HG02852 (cell line): ENCODE results near the gene HPDL.
"Not testable (repeated sequence)": the region's sequence is repeated elsewhere in the genome, so short reads cannot be mapped to it uniquely, and the experiment has no call there.

Experiments used
- ATAC-seq: cut with Tn5 transposase; IDR thresholded peaks from one replicate; pipeline ENCODE4 v1.9.1; 2021; ENCODE audit warnings: mild to moderate bottlenecking, moderate library complexity; ENCODE audit not compliant: unreplicated experiment

Gene HPDL

GRCh38 chr1:45326627-45327623, at the start of gene HPDL:
TSS of gene HPDL (plus strand) at chr1:45326895. CDS start at chr1:45327149, 254 bp downstream.
- ATAC-seq, result no peak

- no peak for ATAC-seq
These were observed 44.3 kb upstream of the HPDL start for GRCh38 chr1:45282351-45282750.

- ATAC-seq, result not testable (repeated sequence)
These were observed 41.8 kb upstream of the HPDL start for GRCh38 chr1:45284858-45285257.

GRCh38 chr1:45286521-45286920, 40.2 kb upstream of the HPDL start:
- ATAC-seq, result not testable (repeated sequence)

- not testable (repeated sequence) for ATAC-seq
These were observed 35.7 kb upstream of the HPDL start for GRCh38 chr1:45291002-45291401.

- ATAC-seq, result no peak
These were observed 35.0 kb upstream of the HPDL start for GRCh38 chr1:45291716-45292115.

GRCh38 chr1:45297666-45298356, 28.9 kb upstream of the HPDL start:
- no peak for ATAC-seq

GRCh38 chr1:45299296-45299695, 27.4 kb upstream of the HPDL start:
- no peak for ATAC-seq

- no peak for ATAC-seq
These were observed 26.6 kb upstream of the HPDL start for GRCh38 chr1:45299981-45300668.

GRCh38 chr1:45300669-45300997, 26.1 kb upstream of the HPDL start:
- ATAC-seq, result no peak

GRCh38 chr1:45302505-45303150, 24.1 kb upstream of the HPDL start:
- no peak for ATAC-seq

- peak; percentile 65 for ATAC-seq
These were observed 23.0 kb upstream of the HPDL start for GRCh38 chr1:45303520-45304310.

GRCh38 chr1:45304311-45305081, 22.2 kb upstream of the HPDL start:
- no peak for ATAC-seq

GRCh38 chr1:45305231-45305630, 21.5 kb upstream of the HPDL start:
- ATAC-seq, result no peak

- ATAC-seq, result no peak
These were observed 20.4 kb upstream of the HPDL start for GRCh38 chr1:45306319-45306718.

GRCh38 chr1:45306905-45307304, 19.8 kb upstream of the HPDL start:
- no peak for ATAC-seq

GRCh38 chr1:45314266-45314665, 12.4 kb upstream of the HPDL start:
- no peak for ATAC-seq

- ATAC-seq, result no peak
These were observed 9.5 kb upstream of the HPDL start for GRCh38 chr1:45317166-45317565.

- no peak for ATAC-seq
These were observed 6.9 kb upstream of the HPDL start for GRCh38 chr1:45319761-45320160.
